Limb (tissue), 2 donors: Measurements from ENCODE around the gene RPS6KA5.
"Not testable (repeated sequence)": the region's sequence is repeated elsewhere in the genome, so short reads cannot be mapped to it uniquely, and the experiment has no call there.

Experiments
- DNase-seq, 2 donors: peaks; one replicate each; pipeline ENCODE4 v3.0.0-alpha.2; 2016; ENCODE audit errors: extremely low spot score in 2 of 2

Gene RPS6KA5

GRCh38 chr14:91060351-91061055 lies at the start of gene RPS6KA5:
Gene RPS6KA5, minus strand, starts transcription at chr14:91060641. Its CDS starts 207 bp downstream, at chr14:91060434.
- DNase-seq: peak; percentile 100

- DNase-seq: no peak
Observed at GRCh38 chr14:91108941-91109611, 48.6 kb upstream of the RPS6KA5 start.

DNA sequence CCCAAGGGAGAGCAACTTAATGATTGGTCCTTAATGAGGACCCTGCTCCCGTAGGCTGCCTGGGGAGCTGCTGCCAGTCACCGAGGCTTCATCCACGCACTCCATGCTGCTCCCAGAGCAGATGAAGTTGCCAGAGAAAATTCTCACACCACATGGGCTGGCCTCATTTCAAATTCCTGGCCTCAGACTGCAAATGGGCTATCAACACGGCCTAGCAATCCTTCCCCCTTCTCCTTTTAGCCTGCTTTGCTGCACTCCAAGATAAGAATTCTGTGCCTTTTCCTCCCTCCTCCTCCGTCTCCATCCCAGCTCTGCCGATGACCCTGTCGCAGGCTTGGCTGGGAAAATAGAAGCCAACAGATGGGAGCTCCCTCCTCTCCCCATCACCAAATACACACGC lies 42.7 kb upstream of the RPS6KA5 start:
- no peak for DNase-seq

- no peak for DNase-seq
Observed at GRCh38 chr14:91100102-91100501, 39.7 kb upstream of the RPS6KA5 start.

DNA sequence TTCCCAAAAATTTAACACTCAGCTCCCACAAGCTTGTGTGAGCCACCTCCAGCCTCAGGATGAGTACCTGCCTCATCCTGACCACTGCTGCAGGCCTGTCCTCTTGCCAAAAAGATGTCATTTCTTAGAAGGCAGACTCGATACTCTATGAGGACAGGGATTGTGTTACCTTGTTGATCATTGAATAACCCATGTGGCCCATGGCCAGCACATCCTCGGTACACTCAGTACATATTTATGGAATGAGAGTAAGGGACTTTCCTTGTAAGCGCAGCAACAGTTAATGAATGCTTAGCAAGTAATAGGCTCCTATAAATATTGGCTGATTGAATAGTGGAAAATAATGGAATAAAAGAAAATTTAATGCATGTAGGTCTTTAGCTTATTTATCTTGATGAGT lies 38.1 kb upstream of the RPS6KA5 start:
- no peak for DNase-seq

DNA sequence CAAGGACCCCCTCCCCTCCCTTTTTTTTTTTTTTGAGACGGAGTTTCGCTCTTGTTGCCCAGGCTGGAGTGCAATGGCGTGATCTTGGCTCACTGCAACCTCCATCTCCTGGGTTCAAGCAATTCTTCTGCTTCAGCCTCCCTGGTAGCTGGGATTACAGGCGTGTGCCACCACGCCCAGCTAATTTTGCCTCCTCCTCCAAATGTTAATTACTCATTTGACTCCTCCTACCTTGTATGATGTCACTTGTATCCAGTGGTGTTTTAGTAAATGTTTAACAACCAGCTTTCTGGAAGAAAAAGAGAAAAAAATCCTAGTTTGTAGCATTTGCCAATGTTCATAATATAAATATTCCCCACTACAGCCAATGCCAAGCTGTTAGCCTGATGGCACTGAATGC lies 37.2 kb upstream of the RPS6KA5 start:
- not testable (repeated sequence) for DNase-seq

DNA sequence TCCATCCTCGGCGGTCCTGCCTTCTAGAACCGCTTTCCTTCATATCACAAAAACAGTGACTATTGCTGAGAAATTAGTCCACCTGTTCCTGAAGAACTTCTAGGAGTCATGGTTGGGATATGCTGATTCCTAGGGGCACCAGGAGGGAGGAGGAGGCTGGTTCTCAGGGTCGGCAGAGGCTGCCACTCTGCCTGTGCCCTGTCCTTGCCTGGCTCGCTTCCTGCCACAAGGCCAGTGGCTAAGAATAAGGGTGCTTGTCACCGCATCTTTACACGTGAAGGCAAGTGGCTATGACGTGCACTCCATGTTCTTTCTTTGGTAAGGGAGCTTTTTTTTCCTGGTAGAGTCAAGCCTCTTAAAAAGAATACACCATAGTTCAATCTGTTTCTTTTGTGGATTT lies 34.7 kb upstream of the RPS6KA5 start:
- no peak for DNase-seq

DNA sequence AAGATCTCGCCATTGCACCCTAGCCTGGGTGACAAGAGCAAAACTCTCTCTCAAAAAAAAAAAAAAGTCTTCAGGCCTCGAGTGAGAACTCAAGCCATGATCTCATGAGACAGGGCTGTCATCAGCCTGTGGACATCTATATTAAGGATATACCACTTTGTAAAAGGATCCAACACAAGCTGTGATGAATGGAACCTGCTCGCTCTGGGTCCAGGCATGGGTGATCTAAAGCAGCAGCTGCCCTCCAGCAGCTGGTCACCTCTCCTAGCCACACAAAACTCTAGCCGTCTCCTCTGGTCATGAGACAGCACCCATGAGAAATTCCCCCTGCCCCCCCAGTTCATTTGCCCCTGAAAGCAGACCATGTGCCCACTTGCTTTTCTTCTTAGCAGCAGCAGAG lies 34.3 kb upstream of the RPS6KA5 start:
- DNase-seq: no peak

- not testable (repeated sequence) for DNase-seq
Observed at GRCh38 chr14:91093743-91094472, 33.5 kb upstream of the RPS6KA5 start.

- no peak for DNase-seq
Observed at GRCh38 chr14:91092073-91092472, 31.6 kb upstream of the RPS6KA5 start.

DNA sequence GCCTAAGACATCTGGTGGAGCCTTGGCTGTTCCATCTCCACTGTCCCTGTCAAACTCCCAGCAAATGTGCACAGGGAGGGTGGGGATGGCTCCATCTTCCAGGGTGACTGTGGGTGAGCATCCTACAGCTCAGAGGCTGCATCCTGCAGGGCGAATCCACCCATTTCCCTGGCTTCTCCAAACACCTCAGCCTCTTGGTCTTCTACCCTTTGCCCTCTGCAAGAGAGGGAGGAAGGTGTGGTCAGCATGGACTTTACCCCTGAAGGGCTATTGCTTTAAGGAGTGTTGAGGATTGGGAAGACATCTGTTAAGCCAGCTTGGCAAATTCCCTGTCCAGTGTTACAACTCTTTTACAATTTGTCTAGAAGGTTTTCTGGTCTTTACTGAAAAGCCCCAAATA lies 30.3 kb upstream of the RPS6KA5 start:
- no peak for DNase-seq

DNA sequence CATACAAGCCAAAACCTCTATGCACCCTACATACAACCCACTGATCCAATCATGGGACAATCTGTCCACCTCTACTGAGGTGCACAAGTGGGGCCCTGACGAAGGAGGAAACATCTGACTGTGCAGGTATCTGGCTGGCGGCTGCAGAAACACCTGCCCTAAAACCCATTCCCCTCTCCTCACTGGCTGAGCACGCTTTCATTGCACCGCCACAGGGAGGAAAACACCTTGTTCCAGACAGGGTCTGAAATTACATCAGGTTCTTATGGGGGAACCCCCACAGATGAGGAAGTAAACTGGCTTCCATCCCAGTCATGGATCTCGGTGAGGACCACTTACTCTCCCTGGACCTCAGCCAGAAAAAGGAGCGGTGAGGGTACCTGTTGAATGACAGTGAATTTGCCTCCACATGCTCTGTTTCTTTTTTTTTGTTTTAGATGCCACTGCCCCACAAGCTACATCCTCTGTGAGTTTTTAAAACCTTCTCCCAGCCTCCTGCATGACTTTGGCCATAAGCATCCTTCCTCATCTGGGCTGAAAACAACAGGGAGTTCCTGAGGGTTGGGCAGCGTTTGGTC lies 29.6 kb upstream of the RPS6KA5 start:
- no peak for DNase-seq

DNA sequence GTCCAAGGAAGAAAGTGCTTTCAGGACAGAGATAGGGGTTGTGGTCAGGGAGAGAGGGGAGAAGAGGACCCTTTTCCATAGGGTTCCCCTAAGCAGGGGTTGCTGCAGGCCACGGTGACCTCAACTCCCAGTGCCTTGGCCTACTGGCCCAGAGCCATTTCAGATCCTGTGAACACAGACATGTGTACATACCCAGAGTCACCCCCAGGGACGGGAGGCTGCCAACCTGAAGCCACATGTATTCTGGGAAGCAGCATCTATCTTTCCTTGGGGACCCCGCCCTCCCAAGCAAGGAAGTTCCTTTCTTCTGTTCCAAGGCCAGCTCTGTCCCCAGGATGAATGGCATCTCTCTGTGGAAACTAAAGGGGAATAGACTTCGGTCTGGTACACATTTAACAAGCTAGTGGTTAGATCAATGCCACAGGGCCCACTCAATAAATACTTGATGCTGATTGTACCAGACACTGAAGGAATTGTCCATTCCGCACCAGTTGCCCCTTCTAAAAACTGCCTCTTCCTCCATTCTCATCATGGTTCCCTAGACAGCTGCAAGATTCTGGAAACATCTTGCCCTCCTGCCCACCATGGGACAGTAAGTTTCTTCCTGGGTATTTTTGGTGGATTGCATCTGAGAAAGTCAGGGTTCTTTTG lies 28.3 kb upstream of the RPS6KA5 start:
- no peak for DNase-seq

DNA sequence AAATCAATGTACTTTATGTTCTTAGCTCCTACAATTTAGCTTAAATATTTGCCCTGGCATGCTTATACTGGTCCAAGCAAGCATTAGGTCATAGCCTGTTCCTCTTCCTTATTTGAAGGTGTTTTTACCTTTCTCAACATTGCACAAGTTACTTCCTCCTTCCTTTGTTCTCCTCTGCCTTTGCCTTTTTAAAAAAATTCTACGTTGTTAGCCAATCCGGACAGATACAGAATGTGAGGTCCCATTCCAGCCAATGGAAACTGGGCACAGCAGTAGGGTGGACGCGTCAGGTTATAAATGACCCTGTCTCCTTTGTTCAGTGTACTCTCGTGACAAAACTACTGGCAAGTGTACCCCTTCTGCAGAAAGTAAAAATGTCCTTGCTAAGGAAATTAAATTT lies 27.0 kb upstream of the RPS6KA5 start:
- DNase-seq: not testable (repeated sequence)

- no peak for DNase-seq
Observed at GRCh38 chr14:91084516-91084915, 24.1 kb upstream of the RPS6KA5 start.

DNA sequence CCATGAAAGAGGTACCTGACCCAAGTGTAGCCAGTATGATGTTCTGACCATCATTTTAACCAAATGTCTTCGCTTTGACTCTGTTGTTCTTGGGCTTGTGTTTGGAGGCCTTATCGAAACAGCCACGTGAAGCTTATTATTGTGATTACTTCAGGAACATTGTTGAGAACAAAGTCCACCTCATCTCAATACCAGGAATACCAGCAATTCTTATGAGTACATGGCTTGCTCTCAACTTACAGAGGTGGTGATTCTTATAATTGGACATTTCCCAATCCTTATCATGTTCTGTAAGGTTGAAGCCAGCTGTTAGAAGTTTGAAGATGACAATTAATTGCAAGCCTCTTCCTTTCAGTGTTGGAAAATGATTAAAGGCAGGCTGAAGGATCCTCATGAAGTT lies 21.8 kb upstream of the RPS6KA5 start:
- no peak for DNase-seq

GRCh38 chr14:91080071-91080470 lies 19.6 kb upstream of the RPS6KA5 start:
- no peak for DNase-seq

DNA sequence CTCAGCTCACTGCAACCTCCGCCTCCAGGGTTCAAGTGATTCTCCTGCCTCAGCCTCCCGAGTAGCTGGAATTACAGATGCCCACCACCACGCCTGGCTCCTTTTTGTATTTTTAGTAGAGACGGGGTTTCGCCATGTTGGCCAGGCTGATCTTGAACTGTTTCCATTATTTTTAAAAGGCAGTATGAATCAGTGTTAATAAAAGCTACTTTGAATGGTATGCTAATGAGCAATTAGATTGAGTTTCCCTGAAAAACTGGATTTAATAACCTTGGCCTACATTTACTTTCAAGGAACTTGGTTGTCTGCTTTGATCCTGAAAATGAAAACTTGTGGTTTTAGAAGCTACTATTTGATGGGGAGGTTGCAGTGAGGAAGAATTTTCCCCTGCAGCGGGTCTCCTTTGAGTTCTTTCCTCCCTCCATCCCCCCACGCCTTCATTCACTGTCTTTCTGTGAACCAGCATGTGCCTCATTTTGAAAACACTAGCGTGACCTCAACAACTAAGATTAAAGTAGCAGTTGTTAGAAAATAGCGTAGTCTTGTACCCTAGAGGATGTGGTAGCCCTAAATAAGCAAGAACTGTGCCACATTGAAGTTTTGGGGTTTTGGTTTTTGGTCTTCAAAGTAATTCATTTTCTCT lies 17.8 kb upstream of the RPS6KA5 start:
- DNase-seq: no peak

- no peak for DNase-seq
Observed at GRCh38 chr14:91075553-91075952, 15.1 kb upstream of the RPS6KA5 start.

DNA sequence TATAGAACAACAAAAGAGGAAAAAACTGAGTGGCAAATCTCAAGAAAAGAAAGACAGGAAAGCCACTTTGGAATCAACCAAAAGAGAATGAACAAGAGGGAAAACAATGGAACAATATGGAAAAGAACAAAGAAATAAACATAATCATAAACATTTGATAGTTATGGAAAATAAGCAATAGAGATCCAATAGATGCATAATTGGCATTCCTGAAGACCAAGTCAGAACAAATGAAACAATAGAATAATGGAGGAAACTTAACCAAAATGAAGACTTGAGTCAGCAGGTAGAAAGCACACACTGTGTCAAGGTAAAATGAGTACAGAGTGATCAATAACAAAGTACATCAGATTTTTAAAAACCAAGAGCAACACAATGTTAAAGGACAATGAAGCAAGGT lies 10.1 kb upstream of the RPS6KA5 start:
- no peak for DNase-seq

- no peak for DNase-seq
Observed at GRCh38 chr14:91068642-91069041, 8.2 kb upstream of the RPS6KA5 start.
